Large intestine (tissue), 3 donors: Measurements from ENCODE around the gene KRT82. TPM values are rescaled to one million over a fixed set of nuclear protein-coding genes. Genes with fewer than 3 reads are reported as not detected.
"Not testable (repeated sequence)": the region's sequence is repeated elsewhere in the genome, so short reads cannot be mapped to it uniquely, and the experiment has no call there.

Experiments
- DNase-seq, 2 donors: peaks; one replicate each; pipeline versions ENCODE4 v3.0.0 to v3.0.0-alpha.2; 2013
- H3K27ac ChIP-seq: one replicate; pipeline ENCODE4 v1.5.1; 2013; ENCODE audit warnings: low read length
- H3K27me3 ChIP-seq: 2 replicates; pipeline ENCODE4 v1.6.1; 2013; ENCODE audit warnings: low read length; ENCODE audit not compliant: control insufficient read depth, insufficient read depth
- H3K36me3 ChIP-seq: 2 replicates; pipeline ENCODE4 v1.6.1; 2013; ENCODE audit warnings: low read length; ENCODE audit not compliant: control insufficient read depth, insufficient read depth
- H3K4me1 ChIP-seq: one replicate; pipeline ENCODE4 v1.6.1; 2013; ENCODE audit warnings: low read length; ENCODE audit not compliant: control insufficient read depth, insufficient read depth
- H3K4me3 ChIP-seq: one replicate; pipeline ENCODE4 v1.5.1; 2013; ENCODE audit warnings: low read length
- H3K9me3 ChIP-seq: one replicate; pipeline ENCODE4 v1.6.1; 2013; ENCODE audit warnings: mild to moderate bottlenecking, low read depth, low read length, moderate library complexity; ENCODE audit not compliant: control insufficient read depth
- WGBS: methylation state at CpG from one replicate; pipeline ENCODE4 v1.1.5; 2013; ENCODE audit warnings: low lambda C conversion rate; ENCODE audit not compliant: insufficient coverage; 5-methylcytosine and 5-hydroxymethylcytosine counted together
- polyA plus RNA-seq: library from polyadenylated mRNA; unstranded; fragments of 120-200 nt; gene quantifications from one replicate; pipeline ENCODE4 v1.2.1, GENCODE V29; 2013

Gene KRT82
- polyA plus RNA-seq, 1 donor = not detected

DNA sequence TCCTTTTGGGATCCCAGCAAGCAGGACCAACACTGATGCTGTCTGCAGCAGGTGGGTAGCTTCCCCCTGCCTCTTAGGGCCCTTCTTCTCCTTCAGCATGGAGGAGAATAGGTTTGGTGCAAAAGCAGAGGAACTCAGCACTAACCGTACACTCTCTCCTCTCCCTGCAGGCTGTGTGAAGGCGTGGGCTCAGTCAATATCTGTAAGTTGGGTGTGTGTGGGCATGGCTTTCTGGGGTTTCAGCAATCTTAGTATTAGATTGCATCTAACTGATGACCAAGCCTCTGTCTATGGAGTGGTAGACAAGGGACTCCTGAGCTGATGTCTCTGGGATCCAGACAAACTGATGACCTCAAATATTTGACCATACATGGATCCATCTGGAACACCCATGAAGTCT, 53.2 kb downstream of the KRT82 start:
- no CpG with 5 or more reads among the region's 2 CpGs for WGBS
- Histone ChIP-seq H3K9me3 (no peaks in the 10 kb centered on the region), H3K4me3 (no peak overlapping the region), H3K27me3 (peaks cover 6% of the 10 kb centered on the region), H3K36me3 (no peaks in the 10 kb centered on the region), H3K4me1 (no peaks in the 10 kb centered on the region), H3K27ac (no peak overlapping the region)
- no peak for DNase-seq

DNA sequence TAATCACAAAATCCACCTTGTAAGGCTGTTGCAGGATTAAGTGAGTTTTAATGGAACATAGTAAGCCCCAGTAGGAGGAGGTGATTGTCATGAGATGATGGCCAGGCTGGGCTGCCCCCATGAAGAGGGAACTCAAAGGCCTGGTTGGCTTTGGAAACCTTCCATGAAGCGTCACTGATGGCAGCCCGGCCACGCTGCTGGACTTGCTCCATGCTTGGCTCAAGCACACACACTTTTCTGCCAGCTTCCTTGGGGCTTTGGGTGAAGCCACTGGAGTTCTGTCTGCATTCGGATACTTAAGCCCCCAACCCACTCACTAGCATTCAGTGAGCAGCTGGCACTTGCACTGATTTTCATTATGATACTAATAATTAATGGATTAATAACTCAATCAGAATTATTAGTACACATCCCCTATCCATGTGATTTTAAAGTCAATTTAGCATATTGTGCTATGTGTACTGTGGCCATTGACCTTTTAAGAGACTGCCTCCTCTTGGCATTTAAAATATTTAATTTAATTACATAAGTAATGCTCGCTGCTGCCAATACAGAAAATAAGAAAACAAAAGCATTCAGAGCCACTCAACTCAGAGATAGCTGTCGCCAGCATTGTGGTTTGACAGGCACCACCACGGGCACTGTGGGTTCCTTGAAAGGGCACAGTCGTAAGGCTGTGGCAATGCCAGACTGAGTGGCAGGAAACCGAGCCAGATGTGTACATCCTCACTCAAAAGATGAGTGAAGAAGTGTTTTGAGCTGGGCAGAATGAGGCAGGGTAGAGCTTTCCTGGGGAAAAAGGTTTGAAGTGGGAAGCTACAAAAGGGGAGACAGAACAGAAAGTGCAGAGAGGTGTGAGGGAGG, 54.7 kb downstream of the KRT82 start:
- no peaks in the 10 kb centered on the region for H3K36me3 ChIP-seq
- peaks cover 3% of the 10 kb centered on the region for H3K27me3 ChIP-seq
- no peak overlapping the region for H3K4me3 ChIP-seq
- H3K9me3 ChIP-seq = no peaks in the 10 kb centered on the region
- no peak for DNase-seq
- no peaks in the 10 kb centered on the region for H3K4me1 ChIP-seq
- H3K27ac ChIP-seq = no peak overlapping the region
- no CpG with 5 or more reads among the region's 9 CpGs for WGBS

DNA sequence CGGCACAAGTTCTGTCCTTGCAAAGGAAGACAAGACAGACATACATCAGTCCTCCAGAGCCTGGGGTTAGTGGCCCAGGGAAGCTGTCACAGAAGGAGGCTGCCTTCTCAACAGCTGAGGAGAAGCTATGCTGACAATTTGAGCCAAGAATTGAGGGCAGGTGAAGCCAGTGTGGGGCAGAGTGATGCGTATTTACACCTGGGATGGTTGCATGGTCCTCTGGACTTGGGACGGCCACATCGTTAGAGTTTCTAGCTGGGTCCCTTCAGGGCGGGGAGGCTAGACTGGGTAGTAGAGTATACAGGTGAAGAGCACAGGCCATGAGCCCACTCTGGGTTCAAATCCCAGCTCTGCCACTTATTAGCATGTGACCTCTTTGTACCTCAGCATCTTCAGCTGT, 55.3 kb downstream of the KRT82 start:
- DNase-seq = no peak
- H3K4me3 ChIP-seq = no peak overlapping the region
- H3K4me1 ChIP-seq = no peaks in the 10 kb centered on the region
- no peaks in the 10 kb centered on the region for H3K36me3 ChIP-seq
- H3K27me3 ChIP-seq = peaks cover 3% of the 10 kb centered on the region
- H3K27ac ChIP-seq = no peak overlapping the region
- no peaks in the 10 kb centered on the region for H3K9me3 ChIP-seq
- no CpG with 5 or more reads among the region's 5 CpGs for WGBS

DNA sequence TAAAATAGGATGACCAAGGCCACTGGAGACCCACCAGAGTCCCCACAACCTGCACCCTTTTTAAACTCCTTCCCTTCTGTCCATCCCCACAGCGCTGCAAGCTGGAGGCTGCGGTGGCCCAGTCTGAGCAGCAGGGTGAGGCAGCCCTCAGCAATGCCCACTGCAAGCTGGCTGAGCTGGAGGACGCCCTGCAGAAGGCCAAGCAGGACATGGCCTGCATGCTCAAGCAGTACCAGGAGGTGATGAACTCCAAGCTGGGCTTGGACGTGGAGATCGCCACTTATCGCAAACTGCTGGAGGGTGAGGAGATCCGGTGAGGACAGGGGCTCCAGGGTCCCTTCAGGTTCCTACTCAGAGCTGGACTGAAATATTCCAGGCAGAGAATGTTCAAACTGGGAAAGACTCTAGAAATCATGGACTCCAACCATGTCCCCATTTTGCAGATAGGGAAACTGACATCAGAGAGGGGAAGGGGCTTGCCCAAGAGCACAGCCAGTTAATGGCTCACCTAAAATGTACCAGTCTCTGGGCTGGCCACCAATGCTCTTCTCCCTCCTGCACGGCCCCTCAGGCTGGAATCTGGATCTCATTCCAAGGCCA, 56.0 kb downstream of the KRT82 start:
- DNase-seq = no peak
- WGBS = no CpG with 5 or more reads among the region's 8 CpGs
- no peaks in the 10 kb centered on the region for H3K4me1 ChIP-seq

DNA sequence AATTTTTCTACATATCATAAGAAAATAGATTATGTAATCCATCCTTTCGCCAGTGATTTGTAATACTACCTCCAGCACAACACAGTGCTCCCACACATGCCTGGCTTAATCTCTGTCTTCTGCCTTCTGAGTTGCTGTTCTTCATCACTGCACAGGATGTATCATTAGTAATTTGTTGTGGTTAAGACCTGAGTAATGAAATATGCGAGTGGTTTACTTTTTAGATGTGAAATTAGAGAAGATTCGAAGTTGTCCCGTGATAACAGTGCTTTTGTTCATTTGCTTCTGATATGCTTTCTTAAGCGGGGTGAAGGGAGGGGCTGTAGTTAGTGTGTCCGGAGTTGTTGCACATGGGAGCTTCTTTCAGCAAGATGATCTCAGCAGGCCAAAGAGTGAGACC, 56.9 kb downstream of the KRT82 start:
- Histone ChIP-seq H3K4me1 (no peaks in the 10 kb centered on the region), H3K27me3 (peaks cover 3% of the 10 kb centered on the region), H3K27ac (no peak overlapping the region), H3K9me3 (peaks cover under 1% of the 10 kb centered on the region), H3K4me3 (no peak overlapping the region), H3K36me3 (no peaks in the 10 kb centered on the region)
- DNase-seq = no peak
- no CpG with 5 or more reads among the region's 6 CpGs for WGBS

More for the DNA sequence above, 56.0 kb downstream of the KRT82 start:
- Histone ChIP-seq H3K27me3 (peaks cover 3% of the 10 kb centered on the region), H3K9me3 (no peaks in the 10 kb centered on the region), H3K36me3 (no peaks in the 10 kb centered on the region), H3K4me3 (no peak overlapping the region), H3K27ac (no peak overlapping the region)

DNA sequence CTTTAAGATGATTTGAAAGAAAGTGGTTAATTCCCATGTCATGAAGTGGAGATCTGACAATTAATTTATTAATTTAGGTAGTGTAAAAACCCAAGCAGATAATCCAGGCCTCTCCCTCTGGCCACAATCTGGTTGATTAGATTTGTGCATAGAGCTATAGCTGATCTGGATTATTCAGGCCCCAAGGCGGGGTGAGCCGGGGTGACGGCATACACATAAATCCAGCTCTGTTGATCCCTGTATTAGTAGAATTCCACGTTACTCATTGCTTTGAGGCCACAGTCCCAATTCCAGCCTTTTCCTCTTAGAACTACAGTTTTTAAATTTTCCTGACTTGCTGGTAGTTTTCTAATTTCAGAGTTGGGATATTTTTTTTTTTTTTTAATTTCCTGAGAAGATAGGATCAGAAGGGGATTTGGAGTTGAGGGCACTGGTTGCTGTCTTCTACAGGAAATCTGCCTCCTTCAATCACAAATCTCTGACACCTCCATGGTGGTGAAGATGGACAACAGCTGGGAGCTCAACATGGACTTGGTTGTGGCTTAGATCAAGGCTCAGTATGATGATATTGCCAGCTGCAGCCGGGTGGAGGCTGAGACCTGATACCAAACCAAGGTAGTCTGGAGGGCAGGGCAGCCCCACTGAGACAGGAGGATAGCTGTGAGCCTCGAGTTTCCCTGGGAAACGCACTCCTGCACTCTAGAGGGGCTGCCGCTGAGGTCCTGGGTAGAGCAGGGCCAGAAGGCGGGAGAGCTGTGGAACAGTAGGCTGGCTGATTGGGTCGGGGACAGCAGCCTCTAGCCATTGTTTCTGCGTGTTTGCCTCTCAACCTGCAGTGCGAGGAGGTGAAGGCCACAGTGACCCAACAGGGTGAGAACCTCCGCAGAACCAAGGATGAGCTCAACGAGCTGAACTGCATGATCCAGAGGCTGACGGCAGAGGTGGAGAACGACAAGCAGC, 58.3 kb downstream of the KRT82 start:
- WGBS = no CpG with 5 or more reads among the region's 16 CpGs
- no peaks in the 10 kb centered on the region for H3K4me1 ChIP-seq
- H3K27me3 ChIP-seq = peaks cover under 1% of the 10 kb centered on the region
- H3K4me3 ChIP-seq = no peak overlapping the region
- no peak for DNase-seq
- H3K9me3 ChIP-seq = peaks cover 3% of the 10 kb centered on the region
- no peak overlapping the region for H3K27ac ChIP-seq
- no peaks in the 10 kb centered on the region for H3K36me3 ChIP-seq

DNA sequence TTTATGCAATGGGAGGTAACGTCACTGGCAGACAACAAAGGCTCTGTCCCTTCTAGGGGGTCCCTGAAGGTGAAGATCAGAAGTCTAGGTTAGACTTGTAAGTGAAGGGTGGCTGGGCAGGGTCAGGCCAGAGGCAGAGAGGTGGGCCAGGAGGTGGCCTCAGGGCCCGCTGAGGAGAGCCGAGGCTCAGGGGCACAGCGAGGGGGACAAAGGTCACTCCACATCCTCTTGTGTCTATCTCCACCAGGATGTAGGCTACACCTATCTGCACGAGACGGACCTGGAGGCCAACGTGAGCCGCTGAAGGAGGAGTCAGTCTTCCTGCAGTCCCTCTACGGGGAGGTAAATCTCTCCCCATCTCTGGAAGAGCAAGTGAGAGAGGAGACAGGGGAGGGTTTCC, 59.1 kb downstream of the KRT82 start:
- Histone ChIP-seq H3K4me3 (no peak overlapping the region), H3K27ac (no peak overlapping the region), H3K36me3 (no peaks in the 10 kb centered on the region), H3K9me3 (peaks cover 3% of the 10 kb centered on the region), H3K4me1 (no peaks in the 10 kb centered on the region), H3K27me3 (no peaks in the 10 kb centered on the region)
- WGBS = no CpG with 5 or more reads among the region's 9 CpGs
- peak; percentile 27 to 73 for DNase-seq

DNA sequence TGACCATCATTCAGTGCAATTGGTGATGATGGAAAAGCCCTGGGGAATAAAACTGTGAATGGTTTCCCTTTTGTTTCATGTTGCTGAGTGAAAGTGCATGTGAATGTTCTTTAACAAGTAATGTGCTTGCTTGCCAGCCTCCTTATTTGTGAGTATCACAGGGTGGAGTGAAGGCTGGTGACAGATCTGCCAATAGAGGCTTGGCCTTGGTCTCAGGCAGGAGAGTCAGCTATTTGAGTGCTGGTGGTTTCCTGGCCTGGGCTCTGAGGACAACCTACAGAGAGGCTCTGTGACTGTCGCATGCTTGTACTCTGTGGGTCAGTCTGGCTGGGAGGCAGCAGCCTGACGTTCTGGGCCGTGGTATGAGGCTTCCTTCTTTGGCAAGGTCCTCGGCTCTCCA, 59.5 kb downstream of the KRT82 start:
- Histone ChIP-seq H3K36me3 (no peaks in the 10 kb centered on the region), H3K4me3 (no peak overlapping the region), H3K9me3 (peaks cover 3% of the 10 kb centered on the region), H3K27me3 (no peaks in the 10 kb centered on the region), H3K4me1 (no peaks in the 10 kb centered on the region), H3K27ac (no peak overlapping the region)
- WGBS = no CpG with 5 or more reads among the region's 4 CpGs
- peak in 1 of 2 donors; percentile 23 for DNase-seq

DNA sequence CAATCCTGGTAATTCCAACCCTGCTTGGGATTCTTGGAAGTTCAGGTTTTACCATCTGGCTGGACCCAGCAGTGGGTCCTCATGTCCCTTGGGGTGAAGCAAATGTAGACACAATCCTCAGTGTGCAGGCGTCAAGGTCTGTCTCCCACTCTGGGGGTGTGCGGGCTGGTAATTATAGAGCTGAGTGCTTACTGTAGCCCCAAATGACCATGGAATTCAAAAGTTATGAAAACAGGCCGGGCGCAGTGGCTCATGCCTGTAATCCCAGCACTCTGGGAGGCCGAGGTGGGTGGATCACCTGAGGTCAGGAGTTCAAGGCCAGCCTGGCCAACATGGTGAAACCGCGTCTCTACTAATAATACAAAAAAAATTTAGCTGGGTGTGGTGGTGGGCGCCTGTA, 61.1 kb downstream of the KRT82 start:
- not testable (repeated sequence) for H3K27ac ChIP-seq, H3K27me3 ChIP-seq, H3K4me1 ChIP-seq, H3K9me3 ChIP-seq, H3K4me3 ChIP-seq, DNase-seq, H3K36me3 ChIP-seq
- no CpG with 5 or more reads among the region's 8 CpGs for WGBS

DNA sequence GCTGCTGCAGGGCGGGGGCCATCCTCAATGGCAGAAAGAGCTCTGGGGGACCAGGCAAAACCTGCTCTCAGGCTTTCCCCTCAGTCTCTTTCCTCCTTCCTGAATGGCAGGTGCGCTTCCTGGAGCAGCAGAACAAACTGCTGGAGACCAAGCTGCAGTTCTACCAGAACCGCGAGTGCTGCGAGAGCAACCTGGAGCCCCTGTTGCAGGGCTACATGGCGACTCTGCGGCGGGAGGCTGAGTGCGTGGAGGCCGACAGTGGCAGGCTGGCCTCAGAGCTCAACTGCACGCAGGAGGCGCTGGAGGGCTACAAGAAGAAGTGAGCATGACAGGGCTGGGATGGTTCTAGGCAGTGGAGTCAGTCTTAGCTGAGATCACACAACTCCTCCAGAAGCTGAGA, 62.0 kb downstream of the KRT82 start:
- DNase-seq = no peak
- Histone ChIP-seq H3K4me3 (no peak overlapping the region), H3K36me3 (no peaks in the 10 kb centered on the region), H3K9me3 (peaks cover 3% of the 10 kb centered on the region), H3K4me1 (no peaks in the 10 kb centered on the region), H3K27ac (no peak overlapping the region), H3K27me3 (no peaks in the 10 kb centered on the region)
- no CpG with 5 or more reads among the region's 12 CpGs for WGBS
